Breast epithelium (tissue), 3 donors: ENCODE results near the gene TAS2R39.

Experiments used
- POLR2A ChIP-seq: fragments of 450-650 bp; IDR thresholded peaks from one replicate; pipeline ENCODE4 v1.6.1; 2016; ENCODE audit warnings: antibody characterized with exemption, mild to moderate bottlenecking, moderate library complexity
- POLR2AphosphoS5 ChIP-seq, 3 donors: sonication (generic); formaldehyde crosslinking; IDR thresholded peaks; one replicate each; pipeline ENCODE4 v1.6.1; 2017; ENCODE audit warnings: antibody characterized with exemption in 3 of 3

GRCh38 chr7:143205560-143206293 lies 22.5 kb downstream of the TAS2R39 start:
- no peak for TF ChIP-seq POLR2A
- TF ChIP-seq POLR2AphosphoS5 (IDR thresholded peaks at IDR 0.05) = no peak
